ENCODE data around the gene TDRKH.
A peak's percentile ranks its signal among the peaks of the same experiment; 100 is the strongest.

TDRKH gene, protein sequence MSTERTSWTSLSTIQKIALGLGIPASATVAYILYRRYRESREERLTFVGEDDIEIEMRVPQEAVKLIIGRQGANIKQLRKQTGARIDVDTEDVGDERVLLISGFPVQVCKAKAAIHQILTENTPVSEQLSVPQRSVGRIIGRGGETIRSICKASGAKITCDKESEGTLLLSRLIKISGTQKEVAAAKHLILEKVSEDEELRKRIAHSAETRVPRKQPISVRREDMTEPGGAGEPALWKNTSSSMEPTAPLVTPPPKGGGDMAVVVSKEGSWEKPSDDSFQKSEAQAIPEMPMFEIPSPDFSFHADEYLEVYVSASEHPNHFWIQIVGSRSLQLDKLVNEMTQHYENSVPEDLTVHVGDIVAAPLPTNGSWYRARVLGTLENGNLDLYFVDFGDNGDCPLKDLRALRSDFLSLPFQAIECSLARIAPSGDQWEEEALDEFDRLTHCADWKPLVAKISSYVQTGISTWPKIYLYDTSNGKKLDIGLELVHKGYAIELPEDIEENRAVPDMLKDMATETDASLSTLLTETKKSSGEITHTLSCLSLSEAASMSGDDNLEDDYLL

DNA sequence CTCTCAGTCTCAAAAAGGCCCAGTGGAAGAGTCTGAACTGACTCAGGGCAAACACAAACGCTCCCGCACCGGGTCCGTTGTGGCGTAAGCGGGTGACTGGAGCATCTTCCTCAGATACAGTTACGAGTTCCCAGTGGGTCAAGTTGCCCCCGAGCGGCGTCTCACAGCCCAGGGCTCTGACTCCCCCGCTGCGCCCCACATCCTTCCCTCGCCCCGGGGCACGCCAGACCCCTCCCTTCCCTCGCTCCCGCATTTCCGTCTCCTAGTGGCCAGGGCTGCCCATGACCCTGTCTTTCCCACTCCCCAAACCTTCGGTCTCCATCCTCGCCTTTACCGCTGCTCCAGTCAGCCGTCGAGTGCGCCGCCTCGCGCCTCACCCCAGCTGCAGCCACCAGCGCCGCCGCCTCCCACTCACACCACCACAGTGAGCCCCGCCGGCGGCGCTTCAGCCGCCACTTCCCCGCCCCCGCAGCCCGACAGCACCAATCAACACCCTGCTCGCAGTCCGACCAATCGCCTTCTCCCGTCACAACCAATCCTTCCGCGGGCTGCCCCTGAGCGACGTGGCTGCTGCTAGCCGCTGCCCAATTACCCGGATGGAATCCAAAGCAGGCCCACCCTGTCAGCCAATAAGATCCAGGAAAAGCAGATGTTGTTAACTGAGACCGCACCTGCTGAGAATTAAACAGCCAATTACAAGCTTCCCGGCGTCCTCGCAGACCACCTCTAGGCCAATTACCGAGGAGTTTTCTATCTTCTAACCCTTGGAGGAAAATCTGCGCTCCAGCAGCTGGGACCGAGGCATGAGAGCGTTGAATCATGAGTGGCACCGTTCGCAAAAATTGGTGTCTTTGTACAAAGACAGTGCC is at the start of gene TDRKH:
Gene TDRKH (minus strand): TSS at position 430 of the 869 bp plus-strand sequence. CDS start 7,478 bp downstream, outside the sequence.
- DNase-seq (ENCODE audit: low read depth) = peak; percentile 99
- peak within 1 kb of the TSS; percentile 74 for H3K4me3 ChIP-seq (ENCODE audit: low read length)

DNA sequence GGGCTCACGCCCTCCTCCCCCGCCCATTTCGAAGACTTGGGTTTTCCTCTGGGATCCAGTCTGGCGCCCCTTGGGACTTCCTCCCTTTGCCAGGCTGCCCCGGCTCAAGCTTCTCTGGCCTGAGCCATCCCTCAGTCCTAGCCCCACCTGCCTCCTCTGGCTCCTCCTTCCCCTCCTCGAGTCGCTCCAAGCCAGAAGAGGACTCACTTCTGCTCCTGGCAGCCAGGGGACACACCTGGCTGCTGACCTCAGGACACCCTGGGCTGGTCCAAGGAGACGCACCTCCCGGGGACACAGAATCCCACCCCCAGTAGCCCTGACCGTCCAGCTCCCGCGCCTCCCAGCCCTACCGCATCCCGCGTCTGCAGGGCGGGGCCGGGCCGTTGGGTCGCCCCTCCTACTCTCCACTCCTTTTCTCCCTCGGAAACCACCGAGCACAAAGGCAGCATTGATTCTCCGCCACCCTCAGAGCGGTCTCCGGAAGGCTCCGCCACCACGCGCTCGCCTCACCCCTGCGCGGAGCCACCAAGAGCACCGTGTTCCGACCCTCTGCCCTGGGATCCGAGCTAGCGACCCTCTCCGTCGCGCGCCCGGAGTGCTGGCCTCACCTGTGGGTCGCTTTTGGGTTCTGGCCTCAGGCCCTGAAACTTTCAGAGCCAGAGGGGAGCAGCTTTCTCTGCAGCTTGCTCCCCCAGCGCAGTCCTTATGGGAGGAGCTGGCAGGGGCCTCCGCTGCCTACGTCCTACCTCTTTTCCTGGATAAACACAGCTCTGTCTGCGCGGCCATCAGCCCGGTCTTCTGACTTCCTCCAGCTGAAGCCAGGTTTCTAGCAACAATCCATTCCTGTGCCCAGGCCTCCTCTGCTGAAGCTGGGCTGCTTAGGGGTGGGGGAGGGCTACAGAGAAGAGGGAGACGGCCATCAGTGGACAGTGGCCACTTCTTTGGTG is 49.4 kb upstream of the TDRKH start, which contains the start of gene C2CD4D:
Gene C2CD4D (minus strand): TSS at position 364 of the 947 bp plus-strand sequence. CDS start 831 bp downstream, outside the sequence.
- TF ChIP-seq, protein P1, sequence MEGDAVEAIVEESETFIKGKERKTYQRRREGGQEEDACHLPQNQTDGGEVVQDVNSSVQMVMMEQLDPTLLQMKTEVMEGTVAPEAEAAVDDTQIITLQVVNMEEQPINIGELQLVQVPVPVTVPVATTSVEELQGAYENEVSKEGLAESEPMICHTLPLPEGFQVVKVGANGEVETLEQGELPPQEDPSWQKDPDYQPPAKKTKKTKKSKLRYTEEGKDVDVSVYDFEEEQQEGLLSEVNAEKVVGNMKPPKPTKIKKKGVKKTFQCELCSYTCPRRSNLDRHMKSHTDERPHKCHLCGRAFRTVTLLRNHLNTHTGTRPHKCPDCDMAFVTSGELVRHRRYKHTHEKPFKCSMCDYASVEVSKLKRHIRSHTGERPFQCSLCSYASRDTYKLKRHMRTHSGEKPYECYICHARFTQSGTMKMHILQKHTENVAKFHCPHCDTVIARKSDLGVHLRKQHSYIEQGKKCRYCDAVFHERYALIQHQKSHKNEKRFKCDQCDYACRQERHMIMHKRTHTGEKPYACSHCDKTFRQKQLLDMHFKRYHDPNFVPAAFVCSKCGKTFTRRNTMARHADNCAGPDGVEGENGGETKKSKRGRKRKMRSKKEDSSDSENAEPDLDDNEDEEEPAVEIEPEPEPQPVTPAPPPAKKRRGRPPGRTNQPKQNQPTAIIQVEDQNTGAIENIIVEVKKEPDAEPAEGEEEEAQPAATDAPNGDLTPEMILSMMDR (conservative IDR thresholded peaks at IDR 0.05; ENCODE audit: low read length) = no peak
- H3K4me3 ChIP-seq (ENCODE audit: low read length) = no peak within 1 kb of the TSS
- DNase-seq (ENCODE audit: low read depth) = no peak

More for the DNA sequence above, at the start of gene TDRKH:
- TF ChIP-seq, protein P1 (conservative IDR thresholded peaks at IDR 0.05; ENCODE audit: low read length) = peak; percentile 31

DNA sequence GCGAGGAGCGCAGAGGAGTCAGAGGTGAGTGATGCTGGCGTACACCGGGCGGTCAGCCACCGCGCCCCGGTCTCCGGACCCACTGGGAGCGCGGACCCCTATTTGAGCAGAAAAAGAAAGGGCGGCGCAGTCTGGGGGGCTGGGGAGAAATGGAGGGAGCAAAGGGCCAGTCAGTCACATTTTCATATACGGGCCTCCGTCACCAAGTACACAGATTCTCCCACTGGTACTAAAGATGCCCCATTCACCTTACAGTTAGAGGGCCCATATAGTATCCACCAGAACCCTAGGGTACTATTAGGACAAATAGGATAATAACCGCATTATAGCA is 48.7 kb upstream of the TDRKH start:
- TF ChIP-seq, protein P1 (conservative IDR thresholded peaks at IDR 0.05; ENCODE audit: low read length) = no peak
- no peak for DNase-seq (ENCODE audit: low read depth)
- H3K4me3 ChIP-seq (ENCODE audit: low read length) = no peak overlapping the region

DNA sequence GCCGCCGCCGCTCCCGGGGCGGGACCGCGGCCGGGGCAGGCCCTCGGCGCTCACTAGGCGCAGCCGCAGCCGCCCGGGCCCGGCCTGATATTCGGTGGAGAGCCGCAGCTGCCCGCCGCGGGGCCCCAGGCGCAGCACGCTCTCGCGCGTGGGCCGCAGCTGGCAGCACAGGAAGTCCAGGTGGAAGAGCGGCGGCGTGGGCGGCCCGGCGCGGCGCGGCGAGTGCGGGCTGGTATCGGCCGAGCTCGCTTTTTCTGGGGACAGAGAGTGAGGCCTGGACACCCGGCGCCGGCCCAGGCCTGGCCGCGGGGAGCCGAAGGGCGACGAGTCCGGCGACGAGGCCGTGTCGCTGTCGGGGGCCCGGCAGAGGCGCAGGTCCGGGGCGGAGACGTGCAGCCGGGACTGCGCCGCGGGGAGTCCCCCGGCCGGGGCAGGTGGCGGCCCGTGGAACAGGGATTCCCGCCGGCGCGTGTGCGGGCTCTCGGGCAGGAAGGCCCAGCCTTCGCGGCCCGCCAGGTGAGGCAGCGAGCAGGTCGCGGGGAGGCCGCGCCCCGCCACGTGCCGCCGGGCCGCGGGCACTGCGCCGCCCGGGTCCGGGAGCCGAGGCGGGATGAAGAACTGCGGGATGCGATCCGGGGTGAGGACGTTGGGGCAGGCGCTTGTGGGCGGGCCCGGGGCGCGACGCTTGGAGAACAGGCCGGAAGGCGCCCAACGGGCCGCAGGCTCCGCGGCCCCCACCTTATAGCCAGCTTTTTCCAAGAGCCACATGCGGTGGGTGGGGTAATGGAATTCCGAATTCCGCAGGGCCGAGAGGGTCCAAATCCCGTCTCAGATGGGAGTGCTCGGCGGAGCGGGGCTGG is 48.2 kb upstream of the TDRKH start:
- no peak overlapping the region for H3K4me3 ChIP-seq (ENCODE audit: low read length)
- TF ChIP-seq, protein P1 (conservative IDR thresholded peaks at IDR 0.05; ENCODE audit: low read length) = no peak
- DNase-seq (ENCODE audit: low read depth) = no peak

DNA sequence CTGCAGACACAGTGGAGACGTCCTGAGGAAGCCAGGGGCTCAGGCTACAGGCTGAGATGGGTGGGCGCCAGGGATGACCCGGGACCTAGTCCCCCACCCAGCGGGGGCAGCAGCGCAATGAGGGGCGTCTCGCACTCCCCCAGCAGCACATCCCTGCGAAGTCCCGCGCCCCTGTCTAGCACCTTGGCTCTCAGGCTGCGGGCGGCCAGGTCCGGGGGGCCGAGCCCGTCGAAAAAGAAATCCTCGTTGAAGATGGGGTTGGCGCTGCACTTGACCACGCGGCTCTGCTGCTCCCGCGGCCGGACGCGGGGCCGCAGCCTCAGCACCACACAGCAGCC is 47.6 kb upstream of the TDRKH start:
- TF ChIP-seq, protein P1 (conservative IDR thresholded peaks at IDR 0.05; ENCODE audit: low read length) = no peak
- H3K4me3 ChIP-seq (ENCODE audit: low read length) = no peak overlapping the region
- no peak for DNase-seq (ENCODE audit: low read depth)
